ENCODE measurements around the gene UROC1.

UROC1 gene

GRCh38 chr3:126438746-126439145, 78.8 kb downstream of the UROC1 start:
- no peaks in the 10 kb centered on the region for H3K4me1 ChIP-seq
- no peak overlapping the region for H2AFZ ChIP-seq
- TF ChIP-seq CTCF (IDR thresholded peaks at IDR 0.05) = no peak
- H3K4me3 ChIP-seq (ENCODE audit: low read depth, low read length) = no peak overlapping the region
- no peak overlapping the region for H3K4me2 ChIP-seq (ENCODE audit: low read length)
- H3K9me3 ChIP-seq (ENCODE audit: control insufficient read depth, low read length) = no peaks in the 10 kb centered on the region
- no peaks in the 10 kb centered on the region for H3K79me2 ChIP-seq
- no peaks in the 10 kb centered on the region for H3K27me3 ChIP-seq (ENCODE audit: control insufficient read depth, insufficient read depth, low read length)
- H3K9ac ChIP-seq = no peak overlapping the region
- no peaks in the 10 kb centered on the region for H3K36me3 ChIP-seq (ENCODE audit: control insufficient read depth, insufficient read depth, low read length)
- no peak overlapping the region for H3K27ac ChIP-seq

- Histone ChIP-seq H3K9me3 (ENCODE audit: control insufficient read depth, low read length) (no peaks in the 10 kb centered on the region), H3K27ac (no peak overlapping the region), H3K36me3 (ENCODE audit: control insufficient read depth, insufficient read depth, low read length) (no peaks in the 10 kb centered on the region), H2AFZ (no peak overlapping the region), H3K4me3 (ENCODE audit: low read depth, low read length) (no peak overlapping the region), H3K27me3 (ENCODE audit: control insufficient read depth, insufficient read depth, low read length) (no peaks in the 10 kb centered on the region), H3K4me1 (no peaks in the 10 kb centered on the region), H3K79me2 (no peaks in the 10 kb centered on the region), H3K4me2 (ENCODE audit: low read length) (no peak overlapping the region), H3K9ac (no peak overlapping the region)
- no peak for TF ChIP-seq CTCF (IDR thresholded peaks at IDR 0.05)
These were observed 79.4 kb downstream of the UROC1 start for GRCh38 chr3:126438186-126438585.

DNA sequence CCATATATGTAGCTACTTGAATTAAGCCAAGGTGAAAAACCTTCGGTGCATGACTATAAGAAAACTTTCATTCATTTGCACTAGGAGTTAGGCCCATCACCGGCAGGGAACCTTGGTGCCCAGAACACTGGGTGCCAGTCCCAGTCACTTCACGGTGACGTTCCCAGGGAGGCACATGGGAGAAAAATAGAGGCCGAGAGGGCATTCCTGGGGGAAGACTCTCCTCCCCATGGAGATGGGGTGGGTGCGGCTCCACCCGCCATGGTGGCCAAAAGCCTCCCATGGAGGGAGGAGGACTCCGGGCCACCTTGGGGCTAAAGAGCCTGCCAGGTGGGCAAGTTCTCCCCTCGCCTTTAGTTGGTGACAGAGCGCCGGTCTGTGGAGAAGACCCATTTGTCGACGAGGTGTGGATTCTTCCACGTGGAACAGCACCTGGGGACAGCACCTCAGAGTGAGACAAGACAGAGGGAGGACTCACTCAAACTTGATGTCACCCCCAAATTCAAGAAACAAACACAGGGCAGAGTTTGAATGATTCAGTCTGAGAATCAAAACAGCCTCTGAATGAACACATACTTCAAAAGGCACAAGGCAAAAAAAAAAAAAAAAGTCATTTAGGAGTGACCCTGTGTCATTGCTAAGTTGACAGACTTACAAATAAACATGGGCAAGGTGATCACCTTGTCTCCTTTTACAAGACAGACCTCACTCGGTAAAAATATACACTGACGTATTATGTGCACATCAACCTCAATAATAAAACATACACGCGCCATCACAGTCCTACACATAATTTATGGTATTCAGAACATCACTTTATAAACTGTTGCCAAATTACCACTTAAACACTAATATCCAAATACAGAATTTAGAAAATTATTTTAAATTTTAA, 80.5 kb downstream of the UROC1 start:
- H3K27ac ChIP-seq = no peak overlapping the region
- H3K36me3 ChIP-seq (ENCODE audit: control insufficient read depth, insufficient read depth, low read length) = no peaks in the 10 kb centered on the region
- no peak for TF ChIP-seq CTCF (IDR thresholded peaks at IDR 0.05)
- no peak overlapping the region for H3K4me3 ChIP-seq (ENCODE audit: low read depth, low read length)
- no peaks in the 10 kb centered on the region for H3K27me3 ChIP-seq (ENCODE audit: control insufficient read depth, insufficient read depth, low read length)
- no peaks in the 10 kb centered on the region for H3K79me2 ChIP-seq
- H2AFZ ChIP-seq = no peak overlapping the region
- H3K9ac ChIP-seq = no peak overlapping the region
- H3K9me3 ChIP-seq (ENCODE audit: control insufficient read depth, low read length) = no peaks in the 10 kb centered on the region
- no peak overlapping the region for H3K4me2 ChIP-seq (ENCODE audit: low read length)
- H3K4me1 ChIP-seq = no peaks in the 10 kb centered on the region

GRCh38 chr3:126435456-126436315, 81.9 kb downstream of the UROC1 start:
- Histone ChIP-seq H3K9ac (no peak overlapping the region), H3K27me3 (ENCODE audit: control insufficient read depth, insufficient read depth, low read length) (no peaks in the 10 kb centered on the region), H3K27ac (no peak overlapping the region), H3K79me2 (no peaks in the 10 kb centered on the region), H3K36me3 (ENCODE audit: control insufficient read depth, insufficient read depth, low read length) (no peaks in the 10 kb centered on the region), H2AFZ (no peak overlapping the region), H3K4me1 (no peaks in the 10 kb centered on the region), H3K4me3 (ENCODE audit: low read depth, low read length) (no peak overlapping the region), H3K9me3 (ENCODE audit: control insufficient read depth, low read length) (no peaks in the 10 kb centered on the region), H3K4me2 (ENCODE audit: low read length) (no peak overlapping the region)
- no peak for TF ChIP-seq CTCF (IDR thresholded peaks at IDR 0.05)
